HL-60/S4 treated with retinoic acid at 250 ng/mL for 4 days and 3 days (cell line): ENCODE data around the gene CREG2.
"Not testable (repeated sequence)": the region's sequence is repeated elsewhere in the genome, so short reads cannot be mapped to it uniquely, and the experiment has no call there.

Experiments used
- in situ Hi-C: fragments of 300-500 bp; cut with MboI; formaldehyde crosslinking; loops from 2 replicates; pipeline ENCODE4 v1.7.0; 2022; ENCODE audit warnings: low sequenced_read_pairs

CREG2 gene

GRCh38 chr2:101349893-101350662 lies 37.2 kb downstream of the CREG2 start:
- in situ Hi-C loops = no loop called here

GRCh38 chr2:101348883-101349282 lies 38.4 kb downstream of the CREG2 start:
- in situ Hi-C loops = no loop called here

- in situ Hi-C loops = no loop called here
Measured at GRCh38 chr2:101346909-101347308, 40.4 kb downstream of the CREG2 start.

GRCh38 chr2:101344137-101344536 lies 43.2 kb downstream of the CREG2 start:
- in situ Hi-C loops = no loop called here

- in situ Hi-C loops = no loop called here
Measured at GRCh38 chr2:101342625-101343008, 44.7 kb downstream of the CREG2 start.

GRCh38 chr2:101341901-101342624 lies 45.2 kb downstream of the CREG2 start:
- in situ Hi-C loops = no loop called here

GRCh38 chr2:101341421-101341820 lies 45.9 kb downstream of the CREG2 start:
- in situ Hi-C loops = no loop called here

GRCh38 chr2:101340141-101340551 lies 47.2 kb downstream of the CREG2 start:
- in situ Hi-C loops = no loop called here

- in situ Hi-C loops = no loop called here
Measured at GRCh38 chr2:101339266-101339880, 47.9 kb downstream of the CREG2 start.

- in situ Hi-C loops = no loop called here
Measured at GRCh38 chr2:101337877-101338276, 49.4 kb downstream of the CREG2 start.

GRCh38 chr2:101332885-101333766 lies 54.2 kb downstream of the CREG2 start:
- in situ Hi-C loops = no loop called here

GRCh38 chr2:101331202-101331601 lies 56.1 kb downstream of the CREG2 start:
- in situ Hi-C loops = no loop called here

GRCh38 chr2:101330253-101330933 lies 56.9 kb downstream of the CREG2 start:
- in situ Hi-C loops = no loop called here

- in situ Hi-C loops = no loop called here
Measured at GRCh38 chr2:101329026-101329425, 58.3 kb downstream of the CREG2 start.

GRCh38 chr2:101328474-101329007 lies 58.8 kb downstream of the CREG2 start:
- in situ Hi-C loops = no loop called here

- in situ Hi-C loops = no loop called here
Measured at GRCh38 chr2:101327863-101328394, 59.4 kb downstream of the CREG2 start.

GRCh38 chr2:101325425-101325824 lies 61.9 kb downstream of the CREG2 start:
- in situ Hi-C loops = no loop called here

- in situ Hi-C loops = not testable (repeated sequence)
Measured at GRCh38 chr2:101316568-101316967, 70.7 kb downstream of the CREG2 start.

- in situ Hi-C loops = no loop called here
Measured at GRCh38 chr2:101311696-101312017, 75.6 kb downstream of the CREG2 start.
